Caco-2 (cell line): Measurements from ENCODE around the gene BUD13. TPM values are rescaled to one million over a fixed set of nuclear protein-coding genes. Genes with fewer than 3 reads are reported as not detected.

Source experiments
- BruUV-seq: library from RNA; stranded (reverse); fragments of 400-500 nt; replicated peaks from 2 replicates; lab custom pipeline; 2021; lab: Mats Ljungman, UMichigan
- CTCF ChIA-PET: fragments of 300-600 bp; sonication (Branson Sonifier 250); formaldehyde crosslinking; loops from one replicate; lab custom pipeline; 2022; ENCODE audit warnings: antibody characterized with exemption; lab: Charles Lee
- POLR2A ChIA-PET: fragments of 300-600 bp; sonication (Branson Sonifier 250); formaldehyde crosslinking; loops from one replicate; lab custom pipeline; 2022; ENCODE audit warnings: antibody characterized with exemption; lab: Charles Lee
- DNase-seq, 2 experiments: peaks; one replicate each; pipeline versions ENCODE4 v3.0.0 to v3.0.0-alpha.2; 2020 to 2022
- H3K27me3 ChIP-seq: replicated peaks from 2 replicates; pipeline ENCODE4 v1.6.0; 2011; ENCODE audit warnings: low read length; ENCODE audit not compliant: control insufficient read depth, insufficient read depth
- H3K36me3 ChIP-seq: 2 replicates; pipeline ENCODE4 v1.5.1; 2011; ENCODE audit warnings: low read length; ENCODE audit not compliant: control insufficient read depth, insufficient read depth
- H3K4me1 ChIP-seq: fragments of 250-450 bp; sonication (Bioruptor Pico); 2 replicates; pipeline ENCODE4 v1.5.1; 2020; ENCODE audit warnings: mild to moderate bottlenecking
- H3K4me3 ChIP-seq: 2 replicates; pipeline ENCODE4 v1.5.1; 2011; ENCODE audit warnings: low read depth, mild to moderate bottlenecking, control low read depth, low read length
- H3K9me3 ChIP-seq: fragments of 250-450 bp; sonication (Bioruptor Pico); 2 replicates; pipeline ENCODE4 v1.5.1; 2020; ENCODE audit warnings: mild to moderate bottlenecking, moderate library complexity
- H3K27ac Mint-ChIP-seq: one replicate; pipeline ENCODE4 v1.8.0; 2022; ENCODE audit warnings: mixed read lengths; ENCODE audit not compliant: unreplicated experiment
- H3K27me3 Mint-ChIP-seq: one replicate; pipeline ENCODE4 v1.8.0; 2022; ENCODE audit warnings: mixed read lengths; ENCODE audit not compliant: insufficient read depth, unreplicated experiment
- H3K36me3 Mint-ChIP-seq: one replicate; pipeline ENCODE4 v1.8.0; 2022; ENCODE audit warnings: mild to moderate bottlenecking, mixed read lengths; ENCODE audit not compliant: insufficient read depth, unreplicated experiment
- H3K4me1 Mint-ChIP-seq: one replicate; pipeline ENCODE4 v1.8.0; 2022; ENCODE audit warnings: low read depth, mixed read lengths; ENCODE audit not compliant: unreplicated experiment
- H3K4me3 Mint-ChIP-seq: one replicate; pipeline ENCODE4 v1.8.0; 2022; ENCODE audit warnings: mild to moderate bottlenecking, moderate library complexity, mixed read lengths; ENCODE audit not compliant: unreplicated experiment
- H3K9me3 Mint-ChIP-seq: one replicate; pipeline ENCODE4 v1.8.0; 2022; ENCODE audit warnings: mixed read lengths; ENCODE audit not compliant: unreplicated experiment
- CTCF ChIP-seq, 2 experiments: fragments of 200-600 bp in 1 of 2; IDR thresholded peaks; 1 replicate in 1 of 2; 2 replicates in 1 of 2; pipeline versions ENCODE4 v1.5.1 to v1.8.0; 2011 to 2022; ENCODE audit warnings: antibody characterized with exemption in 1 of 2, control low read depth in 1 of 2, inconsistent platforms in 1 of 2, low read depth in 1 of 2, low read length in 1 of 2, mild to moderate bottlenecking in 1 of 2, moderate library complexity in 1 of 2; ENCODE audit not compliant: insufficient read depth in 1 of 2, severe bottlenecking in 1 of 2, unreplicated experiment in 1 of 2
- intact Hi-C: fragments of 100-400 bp; cut with micrococcal nuclease; formaldehyde crosslinking; loops from one replicate; pipeline ENCODE4 v1.10.0; 2022; ENCODE audit not compliant: unreplicated experiment
- total RNA-seq: library from RNA; stranded (reverse); gene quantifications from 2 replicates; pipeline ENCODE4 v1.2.3, GENCODE V29; 2022

The BUD13 gene
- total RNA-seq, 1 experiment from 2014 or later = 42.6 TPM

- no peak for DNase-seq
- ChIA-PET CTCF (no interaction called here), POLR2A (no interaction called here)
- Histone ChIP-seq H3K36me3 (no peaks in the 10 kb centered on the region), H3K4me3 (no peak overlapping the region), H3K4me1 (no peaks in the 10 kb centered on the region), H3K27me3 (peaks cover 4% of the 10 kb centered on the region; the same call in 1 of the 2 replicates), H3K9me3 (no peaks in the 10 kb centered on the region)
- Mint-ChIP-seq H3K4me1 (no peaks in the 10 kb centered on the region), H3K4me3 (no peak overlapping the region), H3K27ac (no peak overlapping the region), H3K27me3 (no peaks in the 10 kb centered on the region), H3K36me3 (no peaks in the 10 kb centered on the region), H3K9me3 (no peaks in the 10 kb centered on the region)
- intact Hi-C loops = no loop called here
- no TSS peak for BruUV-seq
- no peak for TF ChIP-seq CTCF (IDR thresholded peaks at IDR 0.05; ENCODE audit: insufficient read depth in 1 of 2, low read depth in 1 of 2, low read length in 1 of 2, severe bottlenecking in 1 of 2, unreplicated experiment in 1 of 2)
These were observed 62.0 kb downstream of the BUD13 start for GRCh38 chr11:116710762-116711161.

- H3K27me3 Mint-ChIP-seq = no peaks in the 10 kb centered on the region
- no peaks in the 10 kb centered on the region for H3K4me1 Mint-ChIP-seq
These were observed 62.6 kb downstream of the BUD13 start for GRCh38 chr11:116710001-116710674.

GRCh38 chr11:116707746-116708145 is 65.0 kb downstream of the BUD13 start:
- DNase-seq = no peak
- no peaks in the 10 kb centered on the region for H3K4me1 ChIP-seq
- intact Hi-C loops = no loop called here
- H3K36me3 ChIP-seq = no peaks in the 10 kb centered on the region
- BruUV-seq = no TSS peak
- ChIA-PET CTCF (interaction anchor here (0.7 kb wide), 1 partner anchor 25 kb away, joined by 3 read pairs; no protein-coding TSS in a partner anchor), POLR2A (no interaction called here)
- Mint-ChIP-seq H3K9me3 (no peaks in the 10 kb centered on the region), H3K4me3 (no peak overlapping the region), H3K27me3 (no peaks in the 10 kb centered on the region), H3K36me3 (no peaks in the 10 kb centered on the region), H3K4me1 (no peaks in the 10 kb centered on the region), H3K27ac (no peak overlapping the region)
- H3K9me3 ChIP-seq = no peaks in the 10 kb centered on the region
- no peak overlapping the region for H3K4me3 ChIP-seq
- TF ChIP-seq CTCF (IDR thresholded peaks at IDR 0.05; ENCODE audit: insufficient read depth in 1 of 2, low read depth in 1 of 2, low read length in 1 of 2, severe bottlenecking in 1 of 2, unreplicated experiment in 1 of 2) = no peak
- H3K27me3 ChIP-seq = peaks cover 4% of the 10 kb centered on the region; the same call in 1 of the 2 replicates

More at GRCh38 chr11:116710001-116710674, 62.6 kb downstream of the BUD13 start:
- CTCF ChIA-PET = no interaction called here
- Histone ChIP-seq H3K9me3 (no peaks in the 10 kb centered on the region), H3K4me1 (no peaks in the 10 kb centered on the region), H3K36me3 (no peaks in the 10 kb centered on the region), H3K4me3 (no peak overlapping the region), H3K27me3 (peaks cover 4% of the 10 kb centered on the region; the same call in 1 of the 2 replicates)
- H3K36me3 Mint-ChIP-seq = no peaks in the 10 kb centered on the region
- no peaks in the 10 kb centered on the region for H3K9me3 Mint-ChIP-seq
- BruUV-seq = no TSS peak
- intact Hi-C loops = no loop called here
- POLR2A ChIA-PET = no interaction called here
- no peak for TF ChIP-seq CTCF (IDR thresholded peaks at IDR 0.05; ENCODE audit: insufficient read depth in 1 of 2, low read depth in 1 of 2, low read length in 1 of 2, severe bottlenecking in 1 of 2, unreplicated experiment in 1 of 2)
- no peak overlapping the region for H3K4me3 Mint-ChIP-seq
- H3K27ac Mint-ChIP-seq = no peak overlapping the region
- DNase-seq = no peak
